ENCODE data around the gene INTS1.

The INTS1 gene

GRCh38 chr7:1503816-1504775 is at the start of gene INTS1:
TSS of gene INTS1 (minus strand) at chr7:1504389. CDS start at chr7:1503960, 429 bp downstream.
- peak; percentile 82 for DNase-seq (ENCODE audit: low read depth)

- DNase-seq (ENCODE audit: low read depth) = no peak
Observed at GRCh38 chr7:1553512-1554210, 49.5 kb upstream of the INTS1 start.

- DNase-seq (ENCODE audit: low read depth) = peak; percentile 64
Observed at GRCh38 chr7:1552200-1552599, 48.0 kb upstream of the INTS1 start.

GRCh38 chr7:1550846-1551155 is 46.6 kb upstream of the INTS1 start:
- DNase-seq (ENCODE audit: low read depth) = no peak

- no peak for DNase-seq (ENCODE audit: low read depth)
Observed at GRCh38 chr7:1550005-1550845, 46.0 kb upstream of the INTS1 start.

- DNase-seq (ENCODE audit: low read depth) = no peak
Observed at GRCh38 chr7:1549357-1550004, 45.3 kb upstream of the INTS1 start.

- no peak for DNase-seq (ENCODE audit: low read depth)
Observed at GRCh38 chr7:1548944-1549343, 44.8 kb upstream of the INTS1 start.

- DNase-seq (ENCODE audit: low read depth) = no peak
Observed at GRCh38 chr7:1548438-1548831, 44.2 kb upstream of the INTS1 start.

- no peak for DNase-seq (ENCODE audit: low read depth)
Observed at GRCh38 chr7:1547777-1548437, 43.7 kb upstream of the INTS1 start.

GRCh38 chr7:1546909-1547776 is 43.0 kb upstream of the INTS1 start:
- DNase-seq (ENCODE audit: low read depth) = no peak

GRCh38 chr7:1546274-1546908 is 42.2 kb upstream of the INTS1 start:
- DNase-seq (ENCODE audit: low read depth) = no peak

- DNase-seq (ENCODE audit: low read depth) = no peak
Observed at GRCh38 chr7:1545417-1546246, 41.4 kb upstream of the INTS1 start.

GRCh38 chr7:1544896-1545416 is 40.8 kb upstream of the INTS1 start:
- DNase-seq (ENCODE audit: low read depth) = no peak

GRCh38 chr7:1544178-1544895 is 40.1 kb upstream of the INTS1 start:
- DNase-seq (ENCODE audit: low read depth) = no peak

GRCh38 chr7:1543826-1544177 is 39.6 kb upstream of the INTS1 start:
- no peak for DNase-seq (ENCODE audit: low read depth)

- no peak for DNase-seq (ENCODE audit: low read depth)
Observed at GRCh38 chr7:1542841-1543747, 38.9 kb upstream of the INTS1 start.

- no peak for DNase-seq (ENCODE audit: low read depth)
Observed at GRCh38 chr7:1542329-1542728, 38.1 kb upstream of the INTS1 start.
